T-helper 2 cell (primary cell): ENCODE measurements around the gene TMEM37.

Experiments used
- DNase-seq, 5 experiments: peaks; one replicate each; pipeline versions ENCODE4 v3.0.0 to v3.0.0-alpha.2; 2012 to 2022

The TMEM37 gene

GRCh38 chr2:119481501-119482455 is 50.1 kb downstream of the TMEM37 start:
- DNase-seq, result no peak

DNA sequence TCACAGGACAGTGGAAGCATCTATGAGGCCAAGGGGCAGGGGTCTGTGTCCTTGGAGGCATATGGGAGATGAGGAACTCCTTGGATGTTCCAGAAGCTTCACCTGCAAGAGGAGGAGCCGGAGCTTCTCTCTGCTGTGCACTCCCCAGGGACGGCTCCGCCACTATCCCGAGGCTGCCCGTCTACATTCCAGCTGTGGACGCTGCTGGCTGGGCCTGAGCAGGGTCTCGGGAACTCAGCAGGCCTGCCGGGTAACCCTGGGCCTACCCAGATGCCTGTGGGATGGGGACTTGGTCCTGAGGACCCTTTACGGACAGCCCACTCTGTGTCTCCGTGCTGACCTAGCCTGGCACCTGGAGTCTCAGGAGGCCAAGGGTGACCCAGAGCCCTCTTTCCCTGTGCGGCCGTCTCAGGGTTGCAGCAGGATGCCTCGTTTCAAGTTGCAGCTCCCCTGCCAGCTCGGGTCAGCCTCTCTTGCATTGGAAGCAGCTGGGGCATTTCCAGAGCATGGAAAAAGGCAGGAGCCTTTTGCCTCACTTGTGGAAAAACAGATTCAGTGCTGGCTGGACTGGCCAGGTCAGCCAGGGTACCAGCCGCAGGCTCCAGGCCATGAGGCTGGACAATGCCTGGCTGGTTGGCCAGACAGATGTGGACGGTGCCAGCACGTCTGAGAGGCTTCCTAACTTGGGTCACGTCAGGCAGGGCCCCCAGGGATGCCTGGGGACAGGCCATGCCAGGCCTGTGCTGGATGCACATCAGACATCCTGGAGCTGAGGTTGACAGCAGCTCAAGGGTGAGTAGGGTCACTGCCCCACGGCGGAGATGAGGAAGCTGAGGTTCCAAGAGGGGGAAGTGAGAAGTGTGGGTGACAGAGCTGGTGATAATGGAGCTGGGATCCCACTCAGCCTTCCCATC is 51.1 kb downstream of the TMEM37 start:
- DNase-seq, result no peak

GRCh38 chr2:119483395-119483753 is 51.7 kb downstream of the TMEM37 start:
- DNase-seq, result no peak

DNA sequence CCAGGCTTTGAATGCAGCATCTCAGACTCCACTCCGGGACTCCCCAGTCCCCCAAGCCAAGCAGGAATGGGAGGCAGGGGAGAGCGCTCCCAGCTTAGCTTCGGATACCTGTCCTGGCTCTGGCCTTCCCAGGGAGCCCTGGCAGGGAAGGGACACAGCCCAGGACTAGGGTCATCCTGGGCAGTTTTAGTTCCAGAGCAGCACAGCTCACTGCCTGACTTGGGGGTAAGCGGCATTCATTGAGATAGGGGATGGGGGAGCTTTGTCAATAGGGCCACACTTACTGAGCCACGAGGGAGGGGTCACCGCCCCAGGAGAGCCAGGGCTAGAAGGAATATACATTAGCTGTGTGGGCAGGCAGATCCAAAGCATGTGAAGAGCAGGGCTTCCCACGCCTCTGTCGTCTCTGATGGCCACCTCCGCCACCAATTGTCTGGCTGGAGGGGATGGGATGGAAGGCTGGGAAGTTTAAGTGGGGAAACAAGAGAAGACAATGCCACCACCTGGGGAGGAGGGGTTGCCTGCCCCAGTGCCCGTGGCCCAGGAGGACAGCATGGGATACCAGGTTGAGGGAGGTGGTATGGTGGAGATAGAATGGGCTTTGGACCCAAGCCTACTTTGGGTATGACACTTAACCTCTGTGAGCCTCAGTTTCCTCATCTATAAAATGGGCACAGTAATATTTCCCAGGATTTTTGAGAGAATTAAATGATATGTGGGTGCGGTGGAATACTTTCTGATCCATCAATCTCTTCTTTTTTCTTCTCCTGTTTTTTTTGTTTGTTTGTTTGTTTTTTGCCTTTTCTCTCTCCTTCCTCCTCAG is 52.5 kb downstream of the TMEM37 start:
- no peak for DNase-seq

DNA sequence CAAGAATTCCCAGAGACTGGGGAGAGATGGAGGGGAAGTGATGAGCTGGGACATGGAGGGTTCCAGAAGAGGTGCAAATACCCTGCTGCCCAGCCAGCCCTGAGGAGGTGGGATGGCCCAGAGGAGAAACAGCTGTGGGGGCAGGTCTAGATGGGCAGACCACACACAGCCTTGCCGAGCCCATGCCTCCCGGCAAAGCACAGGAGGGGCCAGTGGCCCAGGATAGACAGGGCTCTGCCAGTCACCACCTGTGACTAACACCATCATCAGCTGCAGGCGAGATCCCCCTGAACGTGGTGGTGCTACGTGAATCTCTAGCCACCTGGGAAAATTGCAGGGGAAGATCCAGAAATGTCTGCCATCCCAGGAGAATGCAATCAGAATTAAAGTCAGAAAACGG is 53.2 kb downstream of the TMEM37 start:
- DNase-seq, result no peak

GRCh38 chr2:119485336-119486110 is 53.9 kb downstream of the TMEM37 start:
- DNase-seq, result no peak

- DNase-seq, result no peak
Measured at GRCh38 chr2:119486196-119486827, 54.7 kb downstream of the TMEM37 start.

- DNase-seq, result no peak
Measured at GRCh38 chr2:119486886-119487285, 55.2 kb downstream of the TMEM37 start.

DNA sequence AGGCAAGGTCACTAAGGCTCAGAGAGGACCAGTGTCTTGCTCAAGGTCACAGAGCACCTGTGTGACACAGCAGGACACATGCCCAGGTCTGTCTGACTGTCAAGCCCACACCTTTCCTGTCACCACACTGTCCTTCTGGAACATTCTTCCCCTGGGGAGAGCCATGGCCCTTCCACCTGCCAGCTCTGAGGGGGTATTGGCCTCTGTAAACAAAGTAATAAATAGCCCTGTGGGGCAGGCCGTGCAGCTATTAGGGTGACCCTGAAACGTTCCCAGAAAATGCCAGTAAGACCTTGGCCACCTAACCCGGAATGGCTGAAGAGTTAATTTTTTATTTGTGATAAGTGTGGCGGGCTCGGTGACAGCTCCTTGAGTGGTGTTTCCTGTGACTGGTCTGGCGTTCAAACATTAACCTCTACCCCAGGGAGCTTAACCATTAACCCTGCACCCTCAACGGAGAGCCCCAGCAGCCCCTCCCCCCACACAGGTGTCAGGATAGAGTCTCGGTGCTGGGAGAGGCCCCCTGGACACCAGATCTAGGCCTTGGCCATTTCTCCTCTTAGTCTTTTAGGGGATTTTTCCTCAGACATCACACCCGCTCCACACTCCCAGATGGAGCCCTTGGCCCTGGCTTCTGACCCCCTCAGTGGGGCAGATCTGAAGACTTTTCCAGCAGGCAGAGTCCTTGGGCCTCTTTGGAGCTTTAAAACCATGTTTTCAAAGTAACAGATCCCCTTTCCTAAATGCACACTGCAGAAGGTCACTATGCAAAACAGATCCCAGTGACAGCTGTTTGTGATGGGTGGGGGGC is 56.0 kb downstream of the TMEM37 start:
- DNase-seq, result no peak
